ENCODE data around the gene PAH.
"Not testable (repeated sequence)": the region's sequence is repeated elsewhere in the genome, so short reads cannot be mapped to it uniquely, and the experiment has no call there.

- not testable (repeated sequence) for TF ChIP-seq CTCF, POLR2A (IDR thresholded peaks at IDR 0.05)
These were observed 84.2 kb downstream of the PAH start for GRCh38 chr12:102832826-102833225.
